T-helper 22 cell (primary cell): ENCODE results near the gene UPK2.
"Not testable (repeated sequence)": the region's sequence is repeated elsewhere in the genome, so short reads cannot be mapped to it uniquely, and the experiment has no call there.

ENCODE experiments used
- DNase-seq: peaks from one replicate; pipeline ENCODE4 v3.0.0-alpha.2; 2020; ENCODE audit warnings: low read depth

The UPK2 gene

DNA sequence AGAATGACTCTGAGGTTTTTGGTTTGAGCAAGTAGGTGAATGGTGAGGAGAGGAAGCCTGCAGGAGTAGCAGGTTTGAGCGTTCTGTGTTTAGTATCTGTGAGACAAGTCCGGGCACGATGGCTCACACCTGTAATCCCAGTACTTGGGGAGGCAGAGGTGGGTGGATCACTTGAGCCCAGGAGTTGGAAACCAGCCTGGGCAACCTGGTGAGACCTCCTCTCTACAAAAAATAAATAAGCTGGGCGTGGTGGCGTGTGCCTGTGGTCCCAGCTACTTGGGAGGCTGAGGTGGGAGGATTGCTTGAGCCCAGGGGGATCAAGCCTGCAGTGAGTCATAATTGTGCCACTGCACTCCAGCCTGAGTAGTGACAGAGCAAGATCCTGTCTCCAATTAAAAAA is 32.2 kb downstream of the UPK2 start:
- no peak for DNase-seq

DNA sequence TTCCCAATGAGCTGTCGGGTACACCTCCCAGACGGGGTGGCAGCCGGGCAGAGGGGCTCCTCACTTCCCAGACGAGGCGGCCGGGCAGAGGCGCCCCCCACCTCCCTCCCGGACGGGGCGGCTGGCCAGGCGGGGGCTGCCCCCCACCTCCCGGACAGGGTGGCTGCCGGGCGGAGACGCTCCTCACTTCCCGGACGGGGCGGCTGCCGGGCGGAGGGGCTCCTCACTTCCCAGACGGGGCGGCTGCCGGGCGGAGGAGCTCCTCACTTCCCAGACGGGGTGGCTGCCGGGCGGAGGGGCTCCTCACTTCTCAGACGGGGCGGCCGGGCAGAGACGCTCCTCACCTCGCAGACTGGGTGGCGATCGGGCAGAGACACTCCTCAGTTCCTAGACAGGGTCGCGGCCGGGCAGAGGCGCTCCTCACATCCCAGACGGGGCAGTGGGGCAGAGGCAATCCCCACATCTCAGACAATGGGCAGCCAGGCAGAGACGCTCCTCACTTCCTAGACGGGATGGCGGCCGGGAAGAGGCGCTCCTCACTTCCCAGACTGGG is 35.5 kb downstream of the UPK2 start:
- not testable (repeated sequence) for DNase-seq

DNA sequence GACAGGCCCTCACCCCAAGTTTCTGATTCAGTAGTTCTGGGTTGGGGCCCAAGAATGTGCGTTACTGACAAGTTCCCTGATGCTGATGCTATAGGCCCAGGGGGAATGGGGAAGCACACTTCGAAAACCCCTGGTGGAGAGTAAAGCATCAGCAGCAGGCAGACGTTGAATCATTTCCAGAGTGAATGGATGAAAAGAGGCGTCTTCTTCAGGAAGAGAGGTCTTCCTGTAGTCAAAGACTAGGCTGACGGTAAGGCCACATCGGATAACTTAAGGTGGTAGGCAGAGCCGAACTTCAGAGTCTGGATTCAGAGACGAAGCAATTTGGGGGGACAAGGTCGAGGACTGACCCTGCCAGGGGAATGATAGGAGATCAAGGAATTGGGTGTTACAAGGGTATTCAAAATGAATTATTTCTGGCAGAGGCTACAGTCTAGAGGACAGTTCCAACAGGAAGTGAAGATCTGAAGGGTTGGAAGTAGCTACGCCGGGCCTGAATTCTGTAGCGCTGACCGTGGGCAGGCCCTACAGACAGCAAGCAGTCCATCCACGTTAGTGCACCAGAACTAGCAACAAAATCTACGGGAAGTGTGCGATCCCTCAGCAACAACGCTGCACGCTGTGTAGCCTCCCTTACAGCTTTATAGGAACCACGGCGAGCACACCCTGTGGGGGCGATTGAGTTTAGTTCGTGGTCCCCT is 41.0 kb downstream of the UPK2 start:
- peak; percentile 27 for DNase-seq

DNA sequence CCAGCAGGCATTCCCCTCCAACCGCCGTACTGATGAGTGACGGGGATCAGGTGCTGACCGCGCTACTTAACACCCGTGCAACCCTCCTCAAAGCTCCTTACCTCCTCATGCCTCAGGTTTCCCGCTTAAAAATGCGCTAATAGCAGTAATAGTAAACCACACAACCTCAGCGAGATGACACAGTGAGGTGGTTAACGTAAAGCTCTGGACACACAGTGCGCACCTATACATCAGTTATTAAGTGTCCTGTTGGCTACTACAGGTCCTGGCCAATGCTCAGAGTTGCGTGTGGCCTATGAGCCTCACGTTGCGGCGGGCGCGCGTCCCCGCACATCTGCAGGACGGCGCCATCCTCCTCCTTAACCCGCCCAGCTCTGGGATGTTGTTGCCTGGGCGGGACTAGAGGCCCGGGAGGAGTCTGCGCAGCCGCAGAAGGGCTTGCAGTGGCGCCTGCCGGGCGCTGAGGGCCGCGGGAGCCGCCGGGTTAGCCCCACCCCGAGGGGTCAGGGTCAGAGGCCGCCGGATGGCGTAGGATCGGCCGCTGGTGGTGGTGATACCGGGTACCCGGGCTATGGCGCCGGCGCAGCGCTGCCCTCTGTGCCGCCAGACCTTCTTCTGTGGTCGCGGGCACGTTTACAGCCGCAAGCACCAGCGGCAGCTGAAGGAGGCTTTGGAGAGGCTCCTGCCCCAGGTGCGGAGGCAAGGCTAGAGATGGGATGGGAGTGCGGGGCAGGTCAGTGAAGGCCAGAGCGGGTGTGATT is 41.7 kb downstream of the UPK2 start, which contains the start of gene CENATAC:
CENATAC (plus strand) TSS at position 512 of the 761 bp plus-strand sequence; CDS start at position 572, 60 bp downstream.
- DNase-seq, result peak; percentile 95

DNA sequence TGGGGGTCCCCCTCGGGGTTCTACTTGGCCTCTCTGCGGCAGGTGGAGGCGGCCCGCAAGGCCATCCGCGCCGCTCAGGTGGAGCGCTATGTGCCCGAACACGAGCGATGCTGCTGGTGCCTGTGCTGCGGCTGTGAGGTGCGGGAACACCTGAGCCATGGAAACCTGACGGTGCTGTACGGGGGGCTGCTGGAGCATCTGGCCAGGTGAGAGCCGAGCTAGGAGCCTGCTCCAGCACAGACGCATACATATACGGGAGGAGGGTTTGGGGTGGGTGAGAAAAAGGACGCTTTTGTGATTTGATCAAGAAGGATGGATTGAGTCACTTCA is 42.3 kb downstream of the UPK2 start:
- no peak for DNase-seq

DNA sequence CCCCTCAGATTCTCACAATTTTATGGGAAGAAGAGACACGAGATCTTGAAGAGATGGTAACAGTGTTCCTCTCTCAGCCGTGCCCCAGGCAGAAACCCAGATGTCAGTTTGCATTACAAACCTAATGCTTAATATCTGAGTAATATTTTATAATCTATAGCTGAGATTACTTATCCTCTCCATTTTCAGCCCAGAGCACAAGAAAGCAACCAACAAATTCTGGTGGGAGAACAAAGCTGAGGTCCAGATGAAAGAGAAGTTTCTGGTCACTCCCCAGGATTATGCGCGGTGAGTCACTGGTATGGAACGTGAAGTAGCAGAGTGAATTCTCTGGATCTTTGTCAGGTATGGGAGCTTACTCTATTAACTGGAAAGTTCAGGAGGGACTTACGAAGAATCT is 42.7 kb downstream of the UPK2 start:
- DNase-seq, result no peak

DNA sequence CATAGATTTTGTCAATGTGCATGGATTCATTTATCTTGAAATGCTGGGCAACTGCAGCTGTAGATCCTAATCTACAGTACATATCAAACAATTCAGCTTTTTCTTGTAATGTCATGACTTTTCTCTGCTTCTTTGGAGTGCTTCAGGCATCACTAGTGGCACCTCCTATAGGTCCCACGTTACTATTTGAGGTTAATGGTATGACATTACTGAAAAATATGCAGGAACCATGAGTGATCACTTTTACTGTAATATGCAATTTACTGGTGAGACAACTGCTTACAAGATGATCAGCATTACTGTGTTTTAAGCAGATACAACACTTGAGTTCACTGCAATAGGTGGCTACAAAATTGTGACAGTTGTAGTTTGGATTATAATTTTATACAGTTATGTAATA is 44.8 kb downstream of the UPK2 start:
- DNase-seq, result no peak

DNA sequence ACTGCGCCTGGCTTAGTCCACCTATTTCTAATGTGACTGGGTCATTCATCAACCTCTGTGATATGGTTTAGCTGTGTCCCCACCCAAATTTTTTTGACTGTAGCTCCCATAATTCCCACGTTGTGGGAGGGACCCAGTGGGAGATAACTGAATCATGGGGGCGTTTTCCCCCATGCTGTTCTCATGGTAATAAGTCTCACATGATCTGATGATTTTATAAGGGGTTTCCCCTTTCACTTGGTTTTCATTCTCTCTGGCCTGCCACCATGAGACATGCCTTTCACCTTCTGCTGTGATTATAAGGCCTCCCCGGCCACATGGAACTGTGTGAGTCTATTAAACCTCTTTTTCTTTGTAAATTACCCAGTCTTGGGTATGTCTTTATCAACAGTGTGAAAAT is 50.6 kb downstream of the UPK2 start:
- no peak for DNase-seq
